RPMI7951 (cell line): ENCODE results near the gene ATP6AP1. TPM values are rescaled to one million over a fixed set of nuclear protein-coding genes. Genes with fewer than 3 reads are reported as not detected.

Experiments used
- DNase-seq: peaks from one replicate; pipeline ENCODE4 v3.0.0-alpha.2; 2012; ENCODE audit warnings: low read depth
- total RNA-seq: library from RNA; depleted of rRNA; stranded (reverse); fragments of >200 nt; shearing (Covaris generic); gene quantifications from 2 replicates; pipeline ENCODE4 v1.2.3, GENCODE V29; 2014

ATP6AP1 gene
- total RNA-seq, 1 experiment from 2014 or later = 29.0 TPM

DNA sequence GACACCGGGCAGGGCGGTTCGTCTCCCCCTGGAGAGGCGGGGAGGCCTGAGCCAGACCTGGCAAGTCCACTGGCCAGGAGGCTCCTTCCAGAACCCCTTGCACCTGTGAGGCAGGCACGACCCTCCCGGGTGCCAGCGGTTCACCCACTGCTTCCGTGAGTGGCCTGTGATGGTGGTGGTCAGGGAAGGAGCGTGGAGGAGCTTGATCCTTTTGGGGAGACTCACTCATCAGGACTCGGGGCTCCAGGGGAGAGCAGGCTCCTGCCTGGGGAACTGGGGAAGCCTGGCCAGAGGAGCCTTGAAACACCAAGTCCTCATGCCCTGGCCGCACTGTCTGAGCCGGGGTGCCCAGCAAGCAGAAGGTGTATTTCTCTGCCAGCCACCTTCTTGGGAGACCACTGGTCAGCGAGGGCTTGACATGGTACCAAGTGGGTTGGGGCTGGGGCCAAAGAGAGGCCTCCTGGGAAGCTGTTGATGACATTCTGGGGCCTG lies 16.3 kb downstream of the ATP6AP1 start:
- DNase-seq = no peak

DNA sequence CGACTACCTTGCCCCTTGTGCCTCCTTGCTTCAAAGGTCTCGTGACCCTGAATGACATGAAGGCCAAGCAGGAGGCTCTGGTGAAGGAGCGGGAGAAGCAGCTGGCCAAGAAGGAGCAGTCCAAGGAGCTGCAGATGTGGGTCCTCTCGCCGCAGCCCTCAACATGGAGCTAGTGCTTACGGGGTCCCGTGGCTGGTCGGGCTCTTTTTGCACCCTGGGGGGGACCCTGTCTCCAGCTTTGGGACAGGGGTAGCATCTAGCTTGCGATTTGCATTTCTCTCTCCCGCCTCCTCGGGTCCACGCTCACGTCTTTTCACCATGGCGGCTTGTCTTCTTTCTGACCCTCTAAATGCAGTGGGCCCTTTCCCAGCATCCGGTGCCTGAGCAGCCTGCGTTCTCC lies 17.3 kb downstream of the ATP6AP1 start:
- DNase-seq = no peak

DNA sequence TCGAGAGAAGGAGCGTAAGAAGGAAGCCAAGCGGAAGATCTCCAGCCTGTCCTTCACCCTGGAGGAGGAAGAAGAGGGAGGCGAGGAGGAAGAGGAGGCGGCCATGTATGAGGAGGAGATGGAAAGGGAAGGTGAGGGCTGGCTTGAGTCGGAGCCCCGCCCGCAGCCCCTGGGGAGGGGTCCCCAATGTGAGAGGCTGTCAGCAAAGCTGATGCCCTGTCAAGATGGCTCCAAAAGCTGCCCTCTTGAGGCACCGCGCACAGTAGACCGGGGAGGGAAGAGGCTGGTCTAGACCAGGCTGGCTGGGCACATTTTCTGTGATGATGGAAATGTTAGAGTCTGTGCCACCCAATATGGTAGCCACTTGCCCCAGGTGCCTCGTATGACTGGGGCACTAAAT lies 18.0 kb downstream of the ATP6AP1 start:
- DNase-seq = no peak

DNA sequence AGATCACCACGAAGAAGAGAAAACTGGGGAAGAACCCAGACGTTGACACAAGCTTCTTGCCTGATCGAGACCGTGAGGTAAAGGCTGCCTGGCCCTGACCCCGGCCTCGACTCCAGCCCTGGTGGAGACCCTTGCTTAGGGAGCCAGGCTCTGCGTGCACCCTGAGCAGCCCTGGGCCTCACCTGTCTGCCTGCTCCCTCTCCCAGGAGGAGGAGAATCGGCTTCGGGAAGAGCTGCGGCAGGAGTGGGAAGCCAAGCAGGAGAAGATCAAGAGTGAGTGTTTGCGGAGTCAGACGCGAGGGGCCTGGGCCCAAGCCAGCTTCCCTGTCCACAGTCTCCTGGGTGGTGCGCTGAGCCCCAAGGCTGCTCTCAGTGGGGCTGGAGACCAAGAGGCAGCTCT lies 20.0 kb downstream of the ATP6AP1 start:
- no peak for DNase-seq

DNA sequence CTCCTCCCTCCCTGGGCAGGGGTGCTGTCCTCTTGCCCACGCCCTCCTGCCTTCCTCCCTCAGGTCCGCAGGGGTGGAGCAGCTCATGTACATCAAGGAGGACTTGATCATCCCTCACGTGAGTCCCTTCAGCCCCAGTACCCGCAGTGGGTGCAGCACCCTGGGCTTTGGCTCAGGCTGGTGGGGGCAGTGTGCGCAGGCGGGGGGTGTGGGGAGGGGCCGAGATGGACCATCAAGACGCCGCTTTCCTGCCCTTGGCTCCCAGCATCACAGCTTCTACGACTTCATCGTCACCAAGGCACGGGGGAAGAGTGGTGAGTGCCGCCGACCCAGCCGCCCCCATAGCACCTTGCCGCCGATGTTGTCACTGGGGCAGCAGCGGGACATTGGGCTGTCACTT lies 21.1 kb downstream of the ATP6AP1 start:
- DNase-seq = no peak

DNA sequence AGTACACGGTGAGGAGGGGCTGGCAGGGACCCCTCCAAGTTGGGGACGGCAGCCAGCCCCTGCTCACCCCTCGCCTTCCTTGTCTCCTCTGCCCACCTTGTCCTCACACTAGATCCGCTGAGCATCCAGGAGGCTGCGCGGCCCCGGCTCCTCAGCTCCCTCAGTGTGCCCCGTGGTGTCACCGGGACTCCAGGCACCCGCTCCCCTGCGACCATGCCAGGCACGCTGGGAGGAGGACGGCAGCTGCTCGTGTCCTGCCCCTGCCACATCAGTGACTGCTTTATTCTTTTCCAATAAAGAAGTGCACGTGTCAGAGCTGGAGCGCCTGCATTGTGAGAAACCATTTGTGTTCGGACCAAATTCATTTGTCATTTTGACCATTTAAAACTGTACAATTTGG lies 21.8 kb downstream of the ATP6AP1 start:
- DNase-seq = no peak

DNA sequence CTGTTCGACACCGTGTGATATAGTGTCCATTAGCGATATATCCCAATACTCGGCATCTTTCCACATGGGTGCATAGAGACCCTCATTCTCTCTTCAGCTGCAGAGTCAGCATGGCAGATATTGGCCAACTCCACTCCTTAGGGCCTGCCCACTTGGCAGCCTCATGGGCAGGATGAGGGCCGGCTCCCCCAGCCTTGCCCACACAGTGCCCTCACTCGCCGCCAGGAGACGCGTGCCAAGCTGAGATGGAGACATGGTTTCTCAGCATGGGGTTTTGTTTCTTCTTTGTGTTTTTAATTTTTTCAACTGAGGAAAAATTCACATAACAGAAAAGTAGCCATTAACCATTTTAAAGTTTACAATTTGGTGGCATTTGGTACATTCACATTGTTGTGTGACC lies 24.3 kb downstream of the ATP6AP1 start:
- DNase-seq = no peak

DNA sequence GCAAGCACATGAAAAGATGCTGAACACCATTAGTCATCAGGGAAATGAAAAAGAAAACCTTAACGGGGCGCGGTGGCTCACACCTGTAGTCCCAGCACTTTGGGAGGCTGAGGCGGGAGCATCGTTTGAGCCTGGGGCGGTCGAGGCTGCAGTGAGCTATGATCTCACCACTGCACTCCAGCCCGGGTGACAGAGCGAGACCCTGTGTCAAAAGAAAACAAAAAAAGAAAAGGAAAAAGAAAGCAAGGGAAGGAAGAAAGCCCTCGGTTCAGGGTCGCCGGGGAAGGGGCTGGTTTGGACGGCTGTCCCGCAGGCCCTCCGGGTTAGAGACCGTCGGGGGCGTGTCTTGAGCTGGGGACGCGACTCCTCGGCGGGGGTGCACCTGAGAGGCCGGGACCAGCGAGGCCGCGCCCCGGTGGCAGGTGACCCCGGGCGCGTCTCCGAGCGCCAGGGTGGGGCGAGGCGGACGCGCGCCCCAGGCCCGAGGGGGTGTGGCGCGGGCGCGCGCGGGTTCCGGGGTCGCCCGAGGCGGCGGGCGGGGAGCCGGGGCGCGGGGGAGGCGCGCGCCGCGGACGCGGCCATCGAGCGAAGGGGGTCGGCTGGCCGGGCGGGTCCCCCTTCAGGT lies 29.1 kb downstream of the ATP6AP1 start:
- DNase-seq = no peak

DNA sequence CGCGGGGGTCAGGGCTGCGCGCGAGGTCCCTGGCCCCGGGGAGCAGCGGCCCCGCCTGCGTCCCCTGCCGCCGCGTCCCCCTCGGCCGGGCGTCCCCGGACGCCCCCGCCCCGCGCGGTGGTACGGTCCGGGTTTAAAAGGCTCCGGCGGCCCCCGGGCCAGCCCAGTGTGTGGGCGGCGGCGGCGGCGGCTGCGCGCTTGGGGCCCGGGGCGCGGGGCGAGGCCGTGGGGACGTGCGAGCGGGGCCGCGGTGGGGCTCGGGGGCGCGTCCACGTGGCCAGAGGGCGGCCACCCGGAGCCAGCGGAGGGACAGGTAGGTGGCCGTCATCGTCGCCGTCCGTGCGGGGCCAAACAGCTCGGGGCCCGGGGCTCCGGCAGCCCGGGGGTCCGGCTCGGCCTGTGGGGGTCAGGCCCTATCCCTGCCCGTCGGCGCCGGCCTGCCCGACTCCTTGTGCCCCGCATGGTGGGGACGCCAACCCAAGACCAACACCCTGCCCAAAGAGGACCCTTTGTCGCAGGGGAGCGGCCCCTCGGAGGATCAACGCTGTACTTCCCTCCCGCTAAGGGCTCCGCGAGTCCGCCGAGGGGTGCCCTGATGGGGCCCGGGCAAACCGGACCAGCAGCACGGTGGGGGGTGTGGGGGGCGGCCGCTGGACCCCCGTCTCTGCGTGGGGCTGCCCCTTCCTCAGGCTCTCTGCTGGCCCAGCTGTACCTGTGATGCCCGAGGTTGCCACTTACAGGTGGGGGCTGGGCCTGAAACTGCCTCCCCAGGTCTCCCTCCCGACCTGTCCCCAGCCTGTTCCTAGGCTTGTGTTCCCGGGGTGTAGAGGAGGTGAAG lies 29.9 kb downstream of the ATP6AP1 start, which contains the start of gene PLXNA3:
Gene PLXNA3, plus strand, starts transcription at position 166 of the 838 bp plus-strand sequence. CDS start 1,903 bp downstream, outside the sequence.
- peak; percentile 35 for DNase-seq

DNA sequence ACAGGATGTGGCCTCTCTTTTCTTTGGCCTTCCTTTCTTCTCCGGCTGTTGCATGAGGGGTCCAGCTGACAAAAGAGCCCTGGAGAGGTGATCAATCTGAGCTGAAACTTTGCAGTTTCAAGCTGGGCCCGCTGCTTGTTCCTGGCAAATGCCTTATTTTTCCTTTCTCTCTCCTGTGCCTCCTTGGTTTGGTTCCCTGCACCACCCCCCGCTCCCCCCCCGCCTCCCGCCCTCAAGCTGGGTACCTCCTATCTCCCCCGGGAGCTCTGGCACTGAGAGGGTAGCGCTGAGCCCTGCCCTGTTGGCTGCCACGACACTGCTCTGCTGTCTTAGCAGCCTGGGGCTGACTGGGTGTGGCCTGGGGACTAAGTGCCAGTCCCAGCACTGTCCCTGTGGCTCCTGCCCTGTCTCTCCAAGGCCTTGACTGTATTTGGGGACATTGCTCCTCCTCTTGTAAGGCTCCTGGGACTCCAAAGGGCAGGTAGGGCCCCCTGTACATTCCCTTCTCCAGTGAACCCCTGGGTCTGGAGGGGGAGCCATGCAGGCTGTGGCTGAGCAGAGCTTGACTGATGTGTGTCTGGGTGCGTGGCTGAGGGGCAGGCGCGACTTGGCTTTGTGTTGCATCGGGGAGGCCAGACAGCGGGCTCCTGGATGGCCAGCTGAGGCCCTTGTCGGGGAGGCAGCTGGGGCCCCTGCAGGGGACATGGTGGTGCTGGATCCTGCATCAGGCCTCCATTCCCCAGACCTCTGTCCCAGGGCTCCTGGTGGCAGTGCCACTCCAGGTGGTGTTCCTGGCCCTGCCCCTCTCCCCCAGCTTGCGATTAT lies 30.7 kb downstream of the ATP6AP1 start:
- peak; percentile 41 for DNase-seq

DNA sequence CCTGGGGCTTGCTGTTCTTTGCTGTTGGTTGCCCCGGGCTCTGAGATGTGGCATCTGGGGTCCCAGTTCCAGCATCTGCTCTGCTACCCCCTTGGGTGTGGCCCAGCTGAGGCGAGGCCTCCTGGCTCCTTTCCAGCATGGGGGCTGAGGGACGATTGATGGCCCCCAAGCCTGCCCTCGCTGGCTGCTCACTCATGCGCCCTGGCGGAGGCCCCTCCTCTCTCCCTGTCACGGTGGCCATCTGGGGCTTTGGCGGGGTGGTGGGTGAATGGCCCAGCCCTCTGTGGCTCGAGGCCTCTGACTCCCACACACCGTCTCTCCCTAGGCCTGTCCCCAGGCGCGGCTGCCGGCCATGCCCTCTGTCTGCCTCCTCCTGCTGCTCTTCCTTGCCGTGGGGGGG lies 31.4 kb downstream of the ATP6AP1 start:
- DNase-seq = no peak

DNA sequence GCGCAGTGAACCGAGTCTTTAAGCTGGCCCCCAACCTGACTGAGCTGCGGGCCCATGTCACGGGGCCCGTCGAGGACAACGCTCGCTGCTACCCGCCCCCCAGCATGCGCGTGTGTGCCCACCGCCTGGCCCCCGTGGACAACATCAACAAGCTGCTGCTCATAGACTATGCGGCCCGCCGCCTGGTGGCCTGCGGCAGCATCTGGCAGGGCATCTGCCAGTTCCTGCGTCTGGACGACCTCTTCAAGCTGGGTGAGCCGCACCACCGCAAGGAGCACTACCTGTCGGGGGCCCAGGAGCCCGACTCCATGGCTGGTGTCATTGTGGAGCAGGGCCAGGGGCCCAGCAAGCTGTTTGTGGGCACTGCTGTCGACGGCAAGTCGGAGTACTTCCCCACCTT lies 31.8 kb downstream of the ATP6AP1 start:
- DNase-seq = no peak

DNA sequence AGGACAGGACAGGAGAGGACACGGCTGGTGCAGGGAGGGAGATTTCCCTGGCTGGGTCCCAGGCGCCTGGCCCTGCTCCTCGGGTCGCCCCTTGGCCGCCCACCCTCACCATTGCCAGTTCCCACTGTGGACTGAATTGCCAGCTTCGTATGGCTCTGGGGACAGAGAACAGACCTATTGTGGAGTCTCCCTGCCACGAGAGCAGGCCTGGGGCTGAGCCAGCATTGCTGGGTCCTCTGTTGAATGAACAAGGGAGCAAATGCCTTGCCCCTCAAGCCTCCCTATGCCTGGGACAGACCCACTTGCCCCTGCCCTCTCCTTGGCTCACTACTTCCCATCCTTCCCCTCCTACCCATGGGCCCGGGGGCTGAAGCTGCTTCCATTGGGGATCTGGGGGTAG lies 33.9 kb downstream of the ATP6AP1 start:
- no peak for DNase-seq

DNA sequence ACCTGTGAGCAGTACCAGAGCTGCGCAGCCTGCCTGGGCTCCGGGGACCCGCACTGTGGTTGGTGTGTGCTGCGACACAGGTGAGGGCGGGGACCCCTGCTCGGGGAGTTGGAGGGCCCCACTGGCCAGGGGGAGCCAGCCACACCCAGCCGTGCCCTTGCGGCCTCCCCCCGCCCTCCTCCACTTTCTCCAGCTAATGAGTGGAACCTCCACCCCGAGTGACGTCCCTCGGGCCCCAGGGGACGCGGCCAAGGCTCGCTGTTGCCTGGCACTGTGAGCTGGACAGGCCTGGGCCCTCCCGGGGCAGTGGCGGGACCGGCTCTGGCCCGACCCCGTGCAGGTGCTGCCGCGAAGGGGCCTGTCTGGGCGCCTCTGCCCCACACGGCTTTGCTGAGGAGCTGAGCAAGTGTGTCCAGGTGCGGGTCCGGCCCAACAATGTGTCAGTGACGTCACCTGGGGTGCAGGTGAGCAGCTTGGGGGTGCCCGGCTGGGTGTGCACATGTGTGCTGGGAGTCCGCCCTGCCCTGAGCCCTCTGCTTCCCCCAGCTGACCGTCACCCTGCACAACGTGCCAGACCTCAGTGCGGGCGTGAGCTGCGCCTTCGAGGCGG lies 35.2 kb downstream of the ATP6AP1 start:
- no peak for DNase-seq

DNA sequence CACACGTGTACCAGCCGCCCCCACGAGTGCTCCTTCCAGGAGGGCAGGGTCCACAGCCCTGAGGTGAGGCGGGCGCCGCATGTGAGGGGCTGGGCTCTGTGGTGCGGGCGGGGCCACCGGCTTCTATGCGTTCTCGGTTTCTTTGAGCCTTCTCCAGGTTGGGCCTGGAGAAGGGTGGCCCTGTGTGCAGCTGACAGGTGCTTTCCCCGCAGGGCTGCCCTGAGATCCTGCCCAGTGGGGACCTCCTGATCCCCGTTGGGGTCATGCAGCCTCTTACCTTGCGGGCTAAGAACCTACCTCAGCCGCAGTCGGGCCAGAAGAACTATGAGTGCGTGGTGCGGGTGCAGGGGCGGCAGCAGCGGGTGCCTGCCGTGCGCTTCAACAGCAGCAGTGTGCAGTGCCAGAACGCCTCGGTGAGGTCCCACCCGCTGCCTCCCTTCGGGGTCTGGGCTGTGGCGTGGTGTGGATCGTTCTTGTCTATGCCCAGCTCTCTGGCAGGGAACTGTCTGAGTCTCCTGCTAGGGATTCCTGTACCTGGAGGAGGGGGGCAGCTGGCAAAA lies 36.4 kb downstream of the ATP6AP1 start:
- DNase-seq = no peak

DNA sequence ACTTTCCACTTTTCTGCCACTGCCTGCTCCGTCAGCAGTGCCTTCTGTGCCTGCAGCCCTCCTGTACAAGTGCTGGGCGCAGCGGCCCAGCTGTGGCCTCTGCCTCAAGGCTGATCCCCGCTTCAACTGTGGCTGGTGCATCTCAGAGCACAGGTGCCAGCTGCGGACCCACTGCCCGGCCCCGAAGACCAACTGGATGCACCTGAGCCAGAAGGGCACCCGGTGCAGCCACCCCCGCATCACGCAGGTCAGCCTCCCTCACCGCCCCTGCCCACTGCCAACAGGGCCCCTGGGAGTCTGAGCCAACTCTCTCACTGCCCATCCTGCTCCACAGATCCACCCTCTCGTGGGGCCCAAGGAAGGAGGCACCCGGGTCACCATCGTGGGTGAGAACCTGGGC lies 37.1 kb downstream of the ATP6AP1 start:
- no peak for DNase-seq

DNA sequence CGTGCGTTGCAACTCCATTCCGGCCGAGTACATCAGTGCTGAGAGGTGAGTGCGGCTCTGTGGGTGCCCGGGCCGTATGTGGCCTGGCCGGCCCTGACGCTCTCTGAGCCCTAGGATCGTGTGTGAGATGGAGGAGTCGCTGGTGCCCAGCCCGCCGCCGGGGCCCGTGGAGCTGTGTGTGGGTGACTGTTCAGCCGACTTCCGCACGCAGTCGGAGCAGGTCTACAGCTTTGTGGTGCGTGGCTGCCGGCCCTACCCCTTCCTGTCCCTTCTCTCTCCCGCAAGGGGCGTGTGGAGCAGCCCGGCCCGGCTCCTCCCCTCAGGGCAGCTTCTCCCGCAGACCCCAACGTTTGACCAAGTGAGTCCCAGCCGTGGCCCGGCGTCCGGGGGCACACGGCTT lies 37.6 kb downstream of the ATP6AP1 start:
- DNase-seq = no peak

DNA sequence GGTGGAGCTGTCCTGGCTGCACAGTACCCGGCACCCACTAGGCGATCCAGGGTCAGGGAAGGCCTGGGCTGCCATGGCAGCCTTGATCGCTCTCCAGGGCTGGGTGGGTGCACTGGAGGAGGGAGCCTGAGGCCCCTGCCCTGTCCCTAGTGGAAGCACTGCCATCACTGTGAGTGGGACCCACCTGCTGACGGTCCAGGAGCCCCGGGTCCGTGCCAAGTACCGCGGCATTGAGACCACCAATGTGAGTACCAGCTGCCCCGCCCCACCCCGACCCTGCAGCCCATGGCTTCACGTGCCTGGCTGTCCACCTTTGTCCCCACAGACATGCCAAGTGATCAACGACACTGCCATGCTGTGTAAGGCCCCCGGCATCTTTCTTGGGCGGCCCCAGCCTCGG lies 38.4 kb downstream of the ATP6AP1 start:
- DNase-seq = no peak

DNA sequence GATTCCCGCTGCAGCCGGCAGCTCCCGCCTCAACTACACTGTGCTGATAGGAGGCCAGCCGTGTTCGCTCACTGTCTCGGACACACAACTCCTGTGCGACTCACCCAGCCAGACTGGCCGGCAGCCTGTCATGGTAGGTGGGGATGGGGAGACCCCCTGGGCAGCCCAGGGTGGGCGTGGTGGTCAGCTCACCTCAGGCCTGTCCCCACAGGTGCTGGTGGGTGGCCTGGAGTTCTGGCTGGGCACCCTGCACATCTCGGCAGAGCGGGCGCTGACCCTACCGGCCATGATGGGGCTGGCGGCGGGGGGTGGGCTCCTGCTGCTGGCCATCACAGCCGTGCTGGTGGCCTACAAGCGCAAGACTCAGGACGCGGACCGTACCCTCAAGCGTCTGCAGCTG lies 39.1 kb downstream of the ATP6AP1 start:
- DNase-seq = no peak

DNA sequence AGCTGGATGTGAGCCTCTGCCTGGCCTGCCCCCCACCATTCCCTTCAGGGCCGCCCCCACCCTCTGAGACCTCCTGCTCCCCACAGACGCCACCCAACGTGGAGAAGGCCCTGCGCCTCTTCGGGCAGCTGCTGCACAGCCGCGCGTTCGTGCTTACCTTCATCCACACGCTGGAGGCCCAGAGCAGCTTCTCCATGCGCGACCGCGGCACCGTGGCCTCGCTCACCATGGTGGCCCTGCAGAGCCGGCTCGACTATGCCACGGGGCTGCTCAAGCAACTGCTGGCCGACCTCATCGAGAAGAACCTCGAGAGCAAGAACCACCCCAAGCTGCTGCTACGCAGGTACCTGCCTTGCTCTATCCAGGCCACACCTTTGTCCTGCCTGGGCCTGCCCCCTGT lies 39.7 kb downstream of the ATP6AP1 start:
- DNase-seq = no peak

DNA sequence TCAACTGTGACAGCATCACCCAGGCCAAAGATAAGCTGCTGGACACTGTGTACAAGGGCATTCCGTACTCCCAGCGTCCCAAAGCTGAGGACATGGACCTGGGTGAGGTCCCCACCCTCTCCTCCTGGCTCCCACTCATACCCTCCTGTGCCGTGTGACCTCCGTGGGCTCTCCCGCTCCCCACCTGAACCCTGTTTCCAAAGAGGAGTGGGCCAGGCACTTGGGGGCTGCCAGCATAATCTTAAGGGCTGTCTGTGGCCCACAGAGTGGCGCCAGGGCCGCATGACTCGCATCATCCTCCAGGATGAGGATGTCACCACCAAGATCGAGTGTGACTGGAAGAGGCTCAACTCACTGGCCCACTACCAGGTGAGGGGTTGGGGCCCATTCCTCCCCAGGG lies 40.6 kb downstream of the ATP6AP1 start:
- no peak for DNase-seq

DNA sequence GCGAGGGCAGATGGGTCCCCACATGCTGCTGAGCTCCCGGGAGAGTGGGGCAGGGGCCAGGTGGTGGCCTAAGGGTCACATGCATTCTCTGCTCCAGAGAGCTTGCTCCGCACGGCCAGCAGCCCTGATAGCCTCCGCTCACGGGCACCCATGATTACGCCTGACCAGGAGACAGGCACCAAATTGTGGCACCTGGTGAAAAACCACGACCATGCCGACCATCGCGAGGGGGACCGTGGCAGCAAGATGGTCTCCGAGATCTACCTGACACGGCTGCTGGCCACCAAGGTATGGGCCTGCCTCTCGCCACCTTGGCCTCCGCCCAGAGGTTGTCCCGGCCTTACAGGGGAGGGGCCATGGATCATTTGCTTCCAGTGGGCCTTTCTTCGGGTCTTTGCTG lies 41.4 kb downstream of the ATP6AP1 start:
- DNase-seq = no peak
